Hindlimb muscle (tissue), 1 donor: ENCODE data around the gene MRGPRF. TPM values are rescaled to one million over a fixed set of nuclear protein-coding genes. Genes with fewer than 3 reads are reported as not detected.
A peak's percentile ranks its signal among the peaks of the same experiment; 100 is the strongest.
"Not testable (repeated sequence)": the region's sequence is repeated elsewhere in the genome, so short reads cannot be mapped to it uniquely, and the experiment has no call there.

Experiments
- DNase-seq: peaks from one replicate; pipeline ENCODE4 v3.0.0-alpha.2; 2013
- polyA plus RNA-seq: library from polyadenylated mRNA; unstranded; fragments of 120-200 nt; gene quantifications from one replicate; pipeline ENCODE4 v1.2.1, GENCODE V29; 2013; ENCODE audit not compliant: insufficient read length

Gene MRGPRF
- polyA plus RNA-seq, 1 donor: 17.4 TPM

DNA sequence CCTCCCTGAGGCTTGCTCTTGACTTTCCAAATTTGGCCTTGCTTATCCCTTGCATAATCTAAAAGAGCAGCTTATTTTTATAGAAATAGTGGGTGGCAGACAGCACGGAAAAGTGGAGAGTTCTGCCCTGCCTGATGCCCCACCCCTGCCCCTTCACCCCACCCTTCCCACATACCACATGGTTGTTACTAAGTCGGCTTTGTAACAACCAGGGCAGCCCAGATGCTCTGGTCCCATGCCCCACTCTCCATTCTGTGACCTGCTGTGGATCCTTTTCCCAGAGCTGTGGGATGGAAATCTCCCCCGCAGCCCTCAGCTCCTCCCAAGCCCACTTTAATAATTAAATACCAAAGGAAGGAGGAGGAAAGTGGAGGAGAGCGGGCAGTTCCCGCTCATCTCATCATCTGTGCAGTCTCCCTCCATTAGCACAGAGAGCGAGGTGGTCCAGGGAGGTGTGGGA is 10.9 kb downstream of the MRGPRF start:
- DNase-seq: no peak

GRCh38 chr11:69001243-69002081 is 11.6 kb downstream of the MRGPRF start:
- DNase-seq: no peak

- DNase-seq: peak; percentile 80
These were observed 12.2 kb downstream of the MRGPRF start for GRCh38 chr11:69000831-69001242.

DNA sequence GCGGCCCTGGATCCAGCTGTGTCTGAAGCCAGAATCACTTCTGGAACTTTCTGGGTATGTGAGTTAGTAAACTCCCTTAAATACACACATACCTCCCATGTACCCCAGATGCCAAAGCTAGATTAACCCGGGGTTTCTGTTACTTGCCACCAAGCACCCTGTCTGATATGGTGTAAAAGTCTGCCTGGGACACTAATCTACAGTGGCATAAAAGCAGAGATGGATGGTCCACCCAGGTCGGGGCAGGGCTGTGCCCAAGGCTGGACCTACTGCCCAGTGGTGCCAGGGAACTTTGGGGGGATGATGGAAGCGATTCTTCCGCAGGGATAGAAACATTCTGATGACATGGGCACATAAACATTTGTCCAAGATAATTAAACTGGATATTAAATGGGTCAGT is 12.7 kb downstream of the MRGPRF start:
- DNase-seq: no peak

GRCh38 chr11:68999748-69000355 is 13.2 kb downstream of the MRGPRF start:
- not testable (repeated sequence) for DNase-seq

- DNase-seq: no peak
These were observed 13.8 kb downstream of the MRGPRF start for GRCh38 chr11:68999093-68999747.

- no peak for DNase-seq
These were observed 14.6 kb downstream of the MRGPRF start for GRCh38 chr11:68998390-68998911.

- DNase-seq: no peak
These were observed 15.1 kb downstream of the MRGPRF start for GRCh38 chr11:68997995-68998348.

DNA sequence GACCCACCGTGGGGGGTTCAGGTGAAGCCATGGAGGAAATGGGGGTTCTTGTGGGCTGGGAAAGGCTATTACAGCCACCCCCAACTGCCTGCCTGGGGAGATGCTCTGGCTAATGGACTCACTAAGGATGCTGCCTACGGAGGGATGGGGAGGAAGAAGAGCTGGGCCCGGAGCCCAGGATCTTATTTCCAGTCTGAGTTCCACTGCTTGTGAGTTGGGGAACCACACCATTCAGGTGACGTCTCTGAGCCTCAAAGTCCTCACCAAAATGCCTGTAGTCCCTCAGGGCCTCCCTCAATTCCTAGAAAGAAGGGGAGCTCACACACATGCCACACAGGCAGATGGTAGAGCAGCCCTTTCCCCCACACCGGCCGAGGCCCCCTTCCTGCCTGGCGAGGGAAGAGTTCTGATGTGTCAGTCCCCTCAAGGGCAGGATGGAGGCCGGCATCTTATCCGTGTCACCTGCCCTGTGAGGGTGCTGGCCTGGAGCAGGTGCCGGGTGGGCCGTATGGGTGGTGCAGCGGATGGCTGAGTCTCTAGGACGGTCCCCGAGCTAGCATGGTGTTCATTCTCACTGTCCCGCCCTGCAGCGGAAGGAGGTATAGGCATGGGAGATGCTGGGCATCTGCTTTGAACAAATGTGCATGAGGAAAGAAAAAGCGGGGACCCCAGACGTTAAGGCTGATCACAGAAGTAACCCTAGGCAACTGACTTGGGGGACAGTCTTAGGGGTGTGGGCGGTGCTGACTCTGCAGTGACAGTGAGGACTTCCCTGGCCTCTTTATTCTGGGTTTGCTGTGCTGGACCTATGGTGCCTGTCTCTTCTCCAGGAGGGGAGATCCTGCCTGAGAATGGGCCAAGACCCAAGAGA is 15.7 kb downstream of the MRGPRF start:
- no peak for DNase-seq

- DNase-seq: no peak
These were observed 16.5 kb downstream of the MRGPRF start for GRCh38 chr11:68996376-68997123.

GRCh38 chr11:68994894-68995285 is 18.2 kb downstream of the MRGPRF start:
- no peak for DNase-seq

DNA sequence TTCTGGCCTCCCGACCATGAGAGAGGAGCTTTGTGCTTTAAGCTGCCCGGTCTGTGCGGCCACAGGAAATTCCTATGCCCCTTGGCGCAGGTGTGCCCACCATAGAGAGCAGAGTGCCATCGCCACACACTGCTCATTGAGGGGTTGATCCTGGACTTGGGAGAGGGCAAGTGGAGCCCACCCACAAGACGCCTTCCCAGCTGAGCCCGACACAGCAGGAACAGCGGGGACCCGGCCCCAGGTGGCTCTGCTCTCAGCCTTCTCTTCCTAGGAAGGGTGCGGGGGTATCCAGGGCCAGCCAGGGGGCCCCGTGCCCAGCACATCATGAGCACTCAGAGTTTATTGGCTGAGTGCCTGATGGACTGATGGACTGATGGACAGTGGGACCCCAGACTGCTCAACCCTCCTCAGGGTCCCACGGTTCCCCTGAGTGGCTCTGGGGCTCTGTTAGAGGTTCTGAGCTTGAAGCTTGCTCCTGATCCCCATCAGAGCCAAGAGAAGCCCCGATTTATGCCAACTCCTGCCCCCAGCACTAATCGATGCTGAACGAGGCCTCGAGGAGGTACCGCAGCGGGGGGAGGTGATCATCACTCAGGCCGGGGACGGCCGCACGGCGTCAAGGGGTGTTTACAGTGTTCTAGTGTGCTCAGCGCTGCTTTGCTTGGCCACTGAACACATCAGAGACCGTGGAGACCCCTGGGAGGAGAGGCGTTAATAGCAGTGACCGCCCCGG is 18.7 kb downstream of the MRGPRF start:
- no peak for DNase-seq

DNA sequence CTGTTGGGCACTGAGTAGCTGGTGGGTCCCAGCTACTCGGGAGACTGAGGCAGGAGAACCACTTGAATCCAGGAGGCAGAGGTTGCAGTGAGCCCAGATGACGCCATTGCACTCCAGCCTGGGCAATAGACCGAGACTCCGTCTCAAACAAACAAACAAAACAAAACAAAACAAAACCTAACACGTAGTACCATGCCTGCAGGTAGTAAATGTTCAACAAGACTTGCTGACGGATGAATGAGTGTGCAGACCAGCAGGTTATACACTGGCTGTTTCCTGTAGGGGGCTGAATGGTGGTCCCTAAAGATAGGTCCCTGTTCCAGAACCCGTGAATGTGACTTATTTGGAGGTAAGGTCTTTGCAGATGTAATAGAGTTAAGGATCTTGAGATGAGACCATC is 19.5 kb downstream of the MRGPRF start:
- DNase-seq: no peak

- no peak for DNase-seq
These were observed 20.2 kb downstream of the MRGPRF start for GRCh38 chr11:68992743-68993255.

GRCh38 chr11:68990995-68991780 is 21.9 kb downstream of the MRGPRF start:
- no peak for DNase-seq

DNA sequence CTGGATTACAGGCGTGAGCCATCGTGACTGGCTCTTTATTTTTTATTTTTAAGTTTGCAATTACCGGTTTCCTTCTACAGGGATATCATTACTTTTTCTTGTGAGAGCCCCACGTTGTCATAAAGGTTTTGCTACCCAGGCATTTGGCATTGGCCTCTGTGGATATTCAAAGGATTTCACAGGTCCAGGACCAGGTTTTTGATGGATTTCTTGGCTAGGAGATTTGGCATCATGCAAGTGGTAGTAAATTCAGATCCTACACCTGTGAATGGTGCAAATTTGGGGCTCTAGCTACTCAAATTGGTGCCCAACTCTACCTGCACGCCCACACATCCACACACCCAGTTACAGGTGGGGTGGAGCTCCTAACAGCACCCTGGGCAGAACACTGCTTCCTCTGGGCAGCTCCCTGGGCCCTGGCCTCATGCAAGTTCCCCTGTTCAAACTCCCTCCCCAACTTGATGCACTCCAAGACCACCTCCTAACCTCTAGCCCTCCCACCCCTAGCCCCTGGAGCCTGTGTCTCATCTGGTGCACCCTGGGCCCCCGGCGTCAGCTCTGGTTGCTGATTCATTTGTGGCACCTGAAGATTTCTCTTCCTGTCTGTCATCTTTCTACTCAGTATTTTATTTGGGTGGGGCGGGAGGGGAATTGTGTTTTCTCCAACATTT is 23.0 kb downstream of the MRGPRF start:
- no peak for DNase-seq

GRCh38 chr11:68988491-68988890 is 24.6 kb downstream of the MRGPRF start:
- no peak for DNase-seq

GRCh38 chr11:68987211-68987610 is 25.8 kb downstream of the MRGPRF start:
- DNase-seq: no peak

GRCh38 chr11:68983801-68984200 is 29.2 kb downstream of the MRGPRF start:
- DNase-seq: no peak
